HepG2 (cell line): Measurements from ENCODE around the gene GDF15. TPM values are rescaled to one million over a fixed set of nuclear protein-coding genes. Genes with fewer than 3 reads are reported as not detected.

ENCODE experiments used
- AFF4 ChIP-seq: sonication (generic); formaldehyde crosslinking; IDR thresholded peaks from 2 replicates; pipeline ENCODE4 v1.4.0; 2020; ENCODE audit warnings: missing genetic modification reagents
- CEBPG ChIP-seq: IDR thresholded peaks from 2 replicates; pipeline ENCODE4 v1.6.1; 2016
- CHD4 ChIP-seq: fragments of 200-600 bp; sonication (generic); IDR thresholded peaks from 2 replicates; pipeline ENCODE4 v1.7.0; 2017; ENCODE audit warnings: mild to moderate bottlenecking, low read length, borderline replicate concordance
- DBP ChIP-seq: sonication (generic); formaldehyde crosslinking; IDR thresholded peaks from 2 replicates; pipeline ENCODE4 v1.4.0; 2020; ENCODE audit warnings: missing genetic modification reagents; ENCODE audit errors: not compliant biosample characterization
- FOSL2 ChIP-seq: sonication (generic); formaldehyde crosslinking; IDR thresholded peaks from 2 replicates; pipeline ENCODE4 v1.4.0; 2020; ENCODE audit warnings: missing genetic modification reagents
- HNRNPL ChIP-seq: fragments of 200-400 bp; formaldehyde crosslinking; IDR thresholded peaks from 2 replicates; pipeline ENCODE4 v1.6.1; 2017; ENCODE audit warnings: mild to moderate bottlenecking, low read depth, low read length
- KMT2B ChIP-seq: IDR thresholded peaks from 2 replicates; pipeline ENCODE4 v1.6.1; 2016; ENCODE audit warnings: missing genetic modification reagents, missing compliant biosample characterization
- MAZ ChIP-seq, 2 experiments: sonication (generic) in 1 of 2; formaldehyde crosslinking in 1 of 2; IDR thresholded peaks; 2 replicates each; pipeline versions ENCODE4 v1.5.0 to v1.6.1; 2012 to 2020; ENCODE audit warnings: low read depth in 2 of 2, mild to moderate bottlenecking in 2 of 2, borderline replicate concordance in 1 of 2, improper control_type of control experiment in 1 of 2, low read length in 1 of 2, missing genetic modification reagents in 1 of 2, moderate library complexity in 1 of 2
- NAIF1 ChIP-seq: sonication (generic); formaldehyde crosslinking; IDR thresholded peaks from 2 replicates; pipeline ENCODE4 v1.5.0; 2020; ENCODE audit warnings: mild to moderate bottlenecking, missing genetic modification reagents, borderline replicate concordance
- REST ChIP-seq, 2 experiments: IDR thresholded peaks; 2 replicates each; pipeline ENCODE4 v1.6.1; 2011 to 2012; ENCODE audit warnings: low read length in 2 of 2, borderline replicate concordance in 1 of 2, low read depth in 1 of 2, mild to moderate bottlenecking in 1 of 2, moderate library complexity in 1 of 2
- RXRB ChIP-seq: IDR thresholded peaks from 2 replicates; pipeline ENCODE4 v1.6.1; 2016; ENCODE audit warnings: borderline replicate concordance, missing genetic modification reagents, missing compliant biosample characterization
- SIN3A ChIP-seq: IDR thresholded peaks from 2 replicates; pipeline ENCODE4 v1.6.1; 2011; ENCODE audit warnings: low read depth, mild to moderate bottlenecking, control low read depth, low read length, borderline replicate concordance
- SP1 ChIP-seq, 2 experiments: fragments of 450-650 bp in 1 of 2; sonication (generic) in 1 of 2; formaldehyde crosslinking in 1 of 2; IDR thresholded peaks; 2 replicates each; pipeline versions ENCODE4 v1.4.0 to v1.6.1; 2016 to 2020; ENCODE audit warnings: missing genetic modification reagents in 1 of 2
- SUZ12 ChIP-seq: fragments of 150-350 bp; IDR thresholded peaks from 2 replicates; pipeline ENCODE4 v1.6.1; 2014; ENCODE audit warnings: low read depth, low read length
- ZKSCAN8 ChIP-seq: IDR thresholded peaks from 2 replicates; pipeline ENCODE4 v1.6.1; 2016; ENCODE audit warnings: borderline replicate concordance, missing genetic modification reagents, missing compliant biosample characterization
- ZNF235 ChIP-seq: sonication (generic); formaldehyde crosslinking; IDR thresholded peaks from 2 replicates; pipeline ENCODE4 v1.8.1; 2023; ENCODE audit warnings: mild to moderate bottlenecking, missing genetic modification reagents, borderline replicate concordance
- ZNF3 ChIP-seq: IDR thresholded peaks from 2 replicates; pipeline ENCODE4 v1.7.0; 2017; ENCODE audit warnings: inconsistent platforms
- ZNF547 ChIP-seq: sonication (generic); formaldehyde crosslinking; IDR thresholded peaks from 2 replicates; pipeline ENCODE4 v1.5.1; 2020; ENCODE audit warnings: mild to moderate bottlenecking, missing genetic modification reagents
- ZNF598 ChIP-seq: sonication (generic); formaldehyde crosslinking; IDR thresholded peaks from 2 replicates; pipeline ENCODE4 v1.5.1; 2020; ENCODE audit warnings: mild to moderate bottlenecking, missing genetic modification reagents, borderline replicate concordance
- polyA plus RNA-seq, 8 experiments: library from polyadenylated mRNA; depleted of rRNA in 3 of 8; stranded (reverse) in 7 of 8; unstranded in 1 of 8; fragments of >200 nt; fragmentation: Illumina TruSeq in 4 of 8; extraction: Trizol in 4 of 8; gene quantifications; 2 replicates each; pipeline versions ENCODE4 v1.2.1 to v1.2.3, GENCODE V29; 2011 to 2016; ENCODE audit warnings: low read depth in 4 of 8, missing spikeins in 1 of 8, mixed read lengths in 1 of 8; ENCODE audit not compliant: insufficient read depth in 1 of 8
- total RNA-seq, 5 experiments: library from RNA; depleted of rRNA; stranded (reverse); fragments of >200 nt; fragmentation: Illumina TruSeq; extraction: Trizol; gene quantifications; 2 replicates each; pipeline ENCODE4 v1.2.3, GENCODE V29; 2016; ENCODE audit warnings: low read depth in 1 of 5

The GDF15 gene
- total and polyA plus RNA-seq, 2 of the 13 experiments (the other 11 are each of a cell fraction or from before 2014, with no cell fraction given), result 146 to 422 TPM

- no peak for TF ChIP-seq AFF4 (CRISPR knock-in tag)
- TF ChIP-seq SIN3A, result no peak
- TF ChIP-seq HNRNPL, result peak; percentile 91
- TF ChIP-seq SUZ12, result no peak
- TF ChIP-seq ZKSCAN8 (CRISPR knock-in tag), result 0 out of 2 replicates have a peak, but pooled peaks have one; percentile 17
- no peak for TF ChIP-seq SP1 (IDR thresholded peaks at IDR 0.05)
- TF ChIP-seq SP1 (CRISPR knock-in tag; IDR thresholded peaks at IDR 0.05), result no peak
- peak; percentile 43 for TF ChIP-seq RXRB (CRISPR knock-in tag)
- no peak for TF ChIP-seq REST (IDR thresholded peaks at IDR 0.05; ENCODE audit: borderline replicate concordance in 1 of 2, low read depth in 1 of 2, low read length in 2 of 2)
- TF ChIP-seq CEBPG (CRISPR knock-in tag), result 0 out of 2 replicates have a peak, but pooled peaks have one; percentile 14
- no peak for TF ChIP-seq ZNF3 (CRISPR knock-in tag)
- TF ChIP-seq ZNF235 (CRISPR knock-in tag), result no peak
- 0 out of 2 replicates have a peak, but pooled peaks have one; percentile 33 for TF ChIP-seq KMT2B (CRISPR knock-in tag)
- TF ChIP-seq CHD4, result no peak
- no peak; the same call in 1 of the 2 replicates for TF ChIP-seq ZNF598 (CRISPR knock-in tag)
- TF ChIP-seq MAZ (IDR thresholded peaks at IDR 0.05; ENCODE audit: borderline replicate concordance, low read depth, low read length), result no peak
- TF ChIP-seq MAZ (CRISPR knock-in tag; IDR thresholded peaks at IDR 0.05; ENCODE audit: low read depth), result no peak
- no peak for TF ChIP-seq ZNF547
- no peak for TF ChIP-seq FOSL2 (CRISPR knock-in tag)
- TF ChIP-seq DBP (CRISPR knock-in tag), result no peak
- TF ChIP-seq NAIF1 (CRISPR knock-in tag), result no peak; the same call in 1 of the 2 replicates
These were observed 10.7 kb downstream of the GDF15 start (continued) for GRCh38 chr19:18396471-18397241.
